Astrocyte (in vitro differentiated cells and primary cell): Measurements from ENCODE around the gene RGCC. TPM values are rescaled to one million over a fixed set of nuclear protein-coding genes. Genes with fewer than 3 reads are reported as not detected.

Experiments
- DNase-seq: peaks from one replicate; pipeline ENCODE4 v3.0.0-alpha.2; 2010; ENCODE audit warnings: low read depth
- FAIRE-seq: peaks from 2 replicates; lab custom pipeline; 2011; peaks lifted over from hg19 to GRCh38; lab: Jason Lieb, UNC
- H2AFZ ChIP-seq: 2 replicates; pipeline ENCODE4 v1.6.0; 2012; ENCODE audit warnings: low read depth, low read length, inconsistent platforms
- H3K27ac ChIP-seq: 2 replicates; pipeline ENCODE4 v1.5.1; 2011; ENCODE audit warnings: low read depth, low read length, inconsistent platforms
- H3K27me3 ChIP-seq: 2 replicates; pipeline ENCODE4 v1.6.0; 2011; ENCODE audit warnings: low read length, inconsistent platforms; ENCODE audit not compliant: insufficient read depth
- H3K36me3 ChIP-seq: 2 replicates; pipeline ENCODE4 v1.5.1; 2011; ENCODE audit warnings: low read length, inconsistent platforms; ENCODE audit not compliant: insufficient read depth
- H3K4me1 ChIP-seq: 2 replicates; pipeline ENCODE4 v1.5.1; 2011; ENCODE audit warnings: low read length, inconsistent platforms; ENCODE audit not compliant: insufficient read depth
- H3K4me2 ChIP-seq: 2 replicates; pipeline ENCODE4 v1.6.0; 2012; ENCODE audit warnings: low read length, inconsistent platforms
- H3K4me3 ChIP-seq: 2 replicates; pipeline ENCODE4 v1.5.1; 2011; ENCODE audit warnings: low read depth, mild to moderate bottlenecking, low read length, inconsistent platforms; ENCODE audit not compliant: insufficient read depth
- H3K79me2 ChIP-seq: 2 replicates; pipeline ENCODE4 v1.6.0; 2012; ENCODE audit warnings: mild to moderate bottlenecking, low read length, inconsistent platforms; ENCODE audit not compliant: insufficient read depth
- H3K9ac ChIP-seq: 2 replicates; pipeline ENCODE4 v1.6.0; 2012; ENCODE audit warnings: mild to moderate bottlenecking, low read length, inconsistent platforms
- H3K9me3 ChIP-seq: 2 replicates; pipeline ENCODE4 v1.5.1; 2012; ENCODE audit warnings: low read depth, mild to moderate bottlenecking, low read length, inconsistent platforms; ENCODE audit not compliant: insufficient read depth
- H4K20me1 ChIP-seq: 2 replicates; pipeline ENCODE4 v1.6.0; 2012; ENCODE audit warnings: low read length, inconsistent platforms; ENCODE audit not compliant: insufficient read depth
- H3K27ac Mint-ChIP-seq: one replicate; pipeline ENCODE4 v1.8.0; 2021; ENCODE audit warnings: mild to moderate bottlenecking, mixed read lengths; ENCODE audit not compliant: unreplicated experiment
- H3K27me3 Mint-ChIP-seq: one replicate; pipeline ENCODE4 v1.8.0; 2021; ENCODE audit warnings: low read depth, mixed read lengths; ENCODE audit not compliant: unreplicated experiment
- H3K36me3 Mint-ChIP-seq: one replicate; pipeline ENCODE4 v1.8.0; 2021; ENCODE audit warnings: low read depth, mixed read lengths; ENCODE audit not compliant: unreplicated experiment
- H3K4me1 Mint-ChIP-seq: one replicate; pipeline ENCODE4 v1.8.0; 2021; ENCODE audit warnings: low read depth, mixed read lengths; ENCODE audit not compliant: unreplicated experiment
- H3K4me3 Mint-ChIP-seq: one replicate; pipeline ENCODE4 v1.8.0; 2021; ENCODE audit warnings: mild to moderate bottlenecking, moderate library complexity, mixed read lengths; ENCODE audit not compliant: unreplicated experiment
- H3K9me3 Mint-ChIP-seq: one replicate; pipeline ENCODE4 v1.8.0; 2021; ENCODE audit warnings: mild to moderate bottlenecking, mixed read lengths; ENCODE audit not compliant: unreplicated experiment
- EZH2 ChIP-seq: IDR thresholded peaks from 2 replicates; pipeline ENCODE4 v1.6.1; 2012; ENCODE audit warnings: mild to moderate bottlenecking, low read length, inconsistent platforms; ENCODE audit not compliant: insufficient read depth
- total RNA-seq: library from RNA; stranded (reverse); gene quantifications from 2 replicates; pipeline ENCODE4 v1.2.1, GENCODE V29; 2021
- TF ChIP-seq, protein P1 (sequence below): IDR thresholded peaks from 2 replicates; pipeline ENCODE4 v1.5.1; 2011; ENCODE audit warnings: low read depth, mild to moderate bottlenecking, inconsistent platforms, low read length, moderate library complexity; ENCODE audit not compliant: insufficient read depth

The RGCC gene
- total RNA-seq, 1 donor from 2014 or later = 1.2 TPM

- FAIRE-seq = no peak
- no peak overlapping the region for H3K27ac Mint-ChIP-seq
These were observed 6.7 kb downstream of the RGCC start for GRCh38 chr13:41463838-41464602.

DNA sequence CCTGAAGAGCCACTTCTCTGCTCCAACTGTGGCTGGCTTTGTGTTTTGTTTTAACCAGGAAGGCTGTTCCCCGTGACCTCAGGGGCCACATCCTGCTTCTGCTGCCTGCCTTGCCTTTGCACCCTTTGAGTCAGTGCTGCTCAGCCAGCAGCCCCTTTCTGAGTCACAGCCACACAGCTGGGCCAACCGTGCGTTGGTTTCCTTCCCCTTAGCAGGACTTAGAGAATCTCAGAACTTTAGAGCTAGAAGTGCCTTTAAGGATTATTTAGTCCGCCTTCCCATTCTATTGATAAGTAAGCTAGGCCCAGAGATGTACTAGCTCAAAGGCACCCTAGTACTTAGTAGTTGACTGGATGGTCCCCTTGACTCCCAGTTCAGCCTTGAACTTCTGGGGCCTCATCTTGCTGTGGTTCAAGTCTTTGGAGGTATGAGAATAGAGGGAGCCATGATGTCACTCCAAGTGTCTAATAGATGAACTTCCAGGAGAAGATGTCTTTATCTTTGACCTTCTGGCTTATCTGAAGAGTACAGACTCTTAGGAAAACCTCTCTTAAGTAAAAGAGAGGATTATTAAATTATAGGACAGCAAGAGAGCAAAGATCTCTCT lies 8.0 kb downstream of the RGCC start:
- Histone ChIP-seq H3K27ac (peak overlapping the region; percentile 32), H3K4me3 (no peak overlapping the region), H3K9me3 (no peaks in the 10 kb centered on the region), H3K9ac (no peak overlapping the region), H3K27me3 (no peaks in the 10 kb centered on the region), H3K79me2 (no peaks in the 10 kb centered on the region), H3K4me2 (peak overlapping the region; percentile 43), H3K36me3 (no peaks in the 10 kb centered on the region), H3K4me1 (peaks cover 16% of the 10 kb centered on the region), H4K20me1 (no peaks in the 10 kb centered on the region), H2AFZ (no peak overlapping the region)
- Mint-ChIP-seq H3K9me3 (no peaks in the 10 kb centered on the region), H3K36me3 (no peaks in the 10 kb centered on the region), H3K4me3 (no peak overlapping the region), H3K4me1 (peaks cover 6% of the 10 kb centered on the region), H3K27ac (peak overlapping the region; percentile 75), H3K27me3 (peaks cover 5% of the 10 kb centered on the region)
- TF ChIP-seq, protein P1, sequence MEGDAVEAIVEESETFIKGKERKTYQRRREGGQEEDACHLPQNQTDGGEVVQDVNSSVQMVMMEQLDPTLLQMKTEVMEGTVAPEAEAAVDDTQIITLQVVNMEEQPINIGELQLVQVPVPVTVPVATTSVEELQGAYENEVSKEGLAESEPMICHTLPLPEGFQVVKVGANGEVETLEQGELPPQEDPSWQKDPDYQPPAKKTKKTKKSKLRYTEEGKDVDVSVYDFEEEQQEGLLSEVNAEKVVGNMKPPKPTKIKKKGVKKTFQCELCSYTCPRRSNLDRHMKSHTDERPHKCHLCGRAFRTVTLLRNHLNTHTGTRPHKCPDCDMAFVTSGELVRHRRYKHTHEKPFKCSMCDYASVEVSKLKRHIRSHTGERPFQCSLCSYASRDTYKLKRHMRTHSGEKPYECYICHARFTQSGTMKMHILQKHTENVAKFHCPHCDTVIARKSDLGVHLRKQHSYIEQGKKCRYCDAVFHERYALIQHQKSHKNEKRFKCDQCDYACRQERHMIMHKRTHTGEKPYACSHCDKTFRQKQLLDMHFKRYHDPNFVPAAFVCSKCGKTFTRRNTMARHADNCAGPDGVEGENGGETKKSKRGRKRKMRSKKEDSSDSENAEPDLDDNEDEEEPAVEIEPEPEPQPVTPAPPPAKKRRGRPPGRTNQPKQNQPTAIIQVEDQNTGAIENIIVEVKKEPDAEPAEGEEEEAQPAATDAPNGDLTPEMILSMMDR = no peak
- no peak for TF ChIP-seq EZH2
- FAIRE-seq (no peak), DNase-seq (peak; percentile 82)

More at GRCh38 chr13:41463838-41464602, 6.7 kb downstream of the RGCC start:
- Histone ChIP-seq H3K27me3 (no peaks in the 10 kb centered on the region), H3K9ac (no peak overlapping the region), H4K20me1 (no peaks in the 10 kb centered on the region), H3K4me1 (peaks cover 16% of the 10 kb centered on the region), H2AFZ (no peak overlapping the region), H3K79me2 (no peaks in the 10 kb centered on the region), H3K36me3 (no peaks in the 10 kb centered on the region), H3K4me3 (no peak overlapping the region), H3K27ac (no peak overlapping the region), H3K4me2 (no peak overlapping the region), H3K9me3 (no peaks in the 10 kb centered on the region)
- H3K36me3 Mint-ChIP-seq = no peaks in the 10 kb centered on the region
- peaks cover 12% of the 10 kb centered on the region for H3K27me3 Mint-ChIP-seq
- DNase-seq = no peak
- H3K9me3 Mint-ChIP-seq = no peaks in the 10 kb centered on the region
- no peak overlapping the region for H3K4me3 Mint-ChIP-seq
- peaks cover 6% of the 10 kb centered on the region for H3K4me1 Mint-ChIP-seq
- no peak for TF ChIP-seq EZH2
- TF ChIP-seq, protein P1 = no peak
